Endothelial cell of umbilical vein (primary cell): ENCODE measurements around the gene HK1. TPM values are rescaled to one million over a fixed set of nuclear protein-coding genes. Genes with fewer than 3 reads are reported as not detected.

Experiments used
- BruUV-seq: library from RNA; stranded (reverse); fragments of 400-500 nt; replicated peaks from 2 replicates; lab custom pipeline; 2021; lab: Mats Ljungman, UMichigan
- CTCF ChIA-PET: fragments of 300-600, 350-600 bp; sonication (Branson Sonifier 250); formaldehyde crosslinking; loops from one replicate; lab custom pipeline; 2021; ENCODE audit warnings: antibody characterized with exemption, inconsistent platforms; lab: Charles Lee
- POLR2A ChIA-PET: fragments of 300-600, 350-600 bp; sonication (Branson Sonifier 250); formaldehyde crosslinking; loops from one replicate; lab custom pipeline; 2021; ENCODE audit warnings: antibody characterized with exemption, inconsistent platforms; lab: Charles Lee
- DNase-seq: peaks from one replicate; pipeline ENCODE4 v3.0.0-alpha.2; 2011; ENCODE audit warnings: low read depth, low spot score
- FAIRE-seq: peaks from 2 replicates; lab custom pipeline; 2011; peaks lifted over from hg19 to GRCh38; lab: Jason Lieb, UNC
- H2AFZ ChIP-seq: 2 replicates; pipeline ENCODE4 v1.6.0; 2012; ENCODE audit warnings: low read depth, low read length, control low read depth, inconsistent platforms
- H3K27ac ChIP-seq: 2 replicates; pipeline ENCODE4 v1.5.1; 2011; ENCODE audit warnings: low read depth, mild to moderate bottlenecking, control low read depth, low read length, moderate library complexity; ENCODE audit not compliant: insufficient read depth
- H3K27me3 ChIP-seq, 2 experiments: 2 replicates each; pipeline versions ENCODE4 v1.6.0 to v1.6.1; 2011; ENCODE audit warnings: low read length in 2 of 2, mixed read lengths in 1 of 2; ENCODE audit not compliant: control insufficient read depth in 2 of 2, insufficient read depth in 2 of 2
- H3K36me3 ChIP-seq, 2 experiments: 2 replicates in 1 of 2; 3 replicates in 1 of 2; pipeline ENCODE4 v1.5.1; 2011; ENCODE audit warnings: low read length in 2 of 2, mild to moderate bottlenecking in 1 of 2, moderate library complexity in 1 of 2; ENCODE audit not compliant: control insufficient read depth in 2 of 2, insufficient read depth in 2 of 2; ENCODE audit errors: extremely low read depth in 1 of 2
- H3K4me1 ChIP-seq: 3 replicates; pipeline ENCODE4 v1.5.1; 2011; ENCODE audit warnings: mild to moderate bottlenecking, low read length; ENCODE audit not compliant: control insufficient read depth, insufficient read depth; ENCODE audit errors: extremely low read depth
- H3K4me2 ChIP-seq: 2 replicates; pipeline ENCODE4 v1.6.1; 2011; ENCODE audit warnings: low read length, control low read depth, mixed read lengths; ENCODE audit not compliant: insufficient read depth
- H3K4me3 ChIP-seq, 3 experiments: fragments of 200-600 bp in 1 of 3; sonication (generic), shearing (Covaris generic) in 1 of 3; replicated peaks in 1 of 3; 2 replicates each; pipeline ENCODE4 v1.5.1; 2011 to 2016; ENCODE audit warnings: control low read depth in 3 of 3, low read length in 3 of 3, mild to moderate bottlenecking in 2 of 3, inconsistent platforms in 1 of 3, low read depth in 1 of 3, moderate library complexity in 1 of 3; ENCODE audit not compliant: insufficient read depth in 1 of 3
- H3K79me2 ChIP-seq: 2 replicates; pipeline ENCODE4 v1.6.0; 2012; ENCODE audit warnings: low read length, inconsistent platforms; ENCODE audit not compliant: control insufficient read depth, insufficient read depth
- H3K9ac ChIP-seq: replicated peaks from 2 replicates; pipeline ENCODE3; 2011; ENCODE audit warnings: low read length, control low read depth; ENCODE audit not compliant: insufficient read depth; ENCODE audit errors: extremely low read depth
- H3K9me1 ChIP-seq: replicated peaks from 3 replicates; pipeline ENCODE4 v1.6.0; 2011; ENCODE audit warnings: mild to moderate bottlenecking, low read length; ENCODE audit not compliant: control insufficient read depth, insufficient read depth; ENCODE audit errors: extremely low read depth
- H3K9me3 ChIP-seq: replicated peaks from 2 replicates; pipeline ENCODE4 v1.5.1; 2012; ENCODE audit warnings: low read length, inconsistent platforms; ENCODE audit not compliant: control insufficient read depth, insufficient read depth
- H4K20me1 ChIP-seq: replicated peaks from 2 replicates; pipeline ENCODE3; 2011; ENCODE audit warnings: mild to moderate bottlenecking, low read length; ENCODE audit not compliant: control insufficient read depth, insufficient read depth; ENCODE audit errors: extremely low read depth
- EZH2 ChIP-seq: IDR thresholded peaks from 2 replicates; pipeline ENCODE4 v1.6.1; 2012; ENCODE audit warnings: borderline replicate concordance, low read depth, mild to moderate bottlenecking, moderate library complexity, low read length, inconsistent platforms; ENCODE audit not compliant: severe bottlenecking
- FOS ChIP-seq: IDR thresholded peaks from 2 replicates; pipeline ENCODE4 v1.6.1; 2011; ENCODE audit warnings: mild to moderate bottlenecking, low read length, moderate library complexity, borderline replicate concordance; ENCODE audit not compliant: insufficient read depth
- GATA2 ChIP-seq: IDR thresholded peaks from 2 replicates; pipeline ENCODE4 v1.7.0; 2011; ENCODE audit warnings: low read depth, mild to moderate bottlenecking, moderate library complexity, mixed read lengths, low read length; ENCODE audit not compliant: insufficient read length, insufficient read depth
- JUN ChIP-seq: IDR thresholded peaks from 2 replicates; pipeline ENCODE4 v1.6.1; 2011; ENCODE audit warnings: borderline replicate concordance, low read depth; ENCODE audit not compliant: insufficient read length, insufficient read depth
- MYC ChIP-seq: IDR thresholded peaks from one replicate; pipeline ENCODE4 v1.6.1; 2011; ENCODE audit warnings: mild to moderate bottlenecking, low read depth, low read length
- POLR2A ChIP-seq: IDR thresholded peaks from 2 replicates; pipeline ENCODE4 v1.6.1; 2012; ENCODE audit warnings: low read depth, mild to moderate bottlenecking, control low read depth, low read length
- POLR2AphosphoS5 ChIP-seq: IDR thresholded peaks from 2 replicates; pipeline ENCODE4 v1.6.1; 2012; ENCODE audit warnings: low read depth, mild to moderate bottlenecking, control low read depth, low read length, moderate library complexity; ENCODE audit not compliant: insufficient read depth
- dilution Hi-C: fragments of 300-500 bp; cut with MboI; formaldehyde crosslinking; loops from one replicate; pipeline ENCODE4 v1.15.0; 2019; ENCODE audit warnings: low sequenced_read_pairs; ENCODE audit not compliant: extremely low pct_ligation_motif_present
- intact Hi-C: fragments of 100-400 bp; cut with micrococcal nuclease; formaldehyde crosslinking; loops from one replicate; pipeline ENCODE4 v1.10.0; 2022
- polyA plus RNA-seq, 4 experiments: library from polyadenylated mRNA; depleted of rRNA in 3 of 4; stranded (reverse) in 3 of 4; unstranded in 1 of 4; fragments of >200 nt; gene quantifications; 2 replicates each; pipeline versions ENCODE4 v1.2.1 to v1.2.3, GENCODE V29; 2011 to 2012; ENCODE audit warnings: missing spikeins in 1 of 4
- total RNA-seq: library from RNA; stranded (reverse); gene quantifications from 2 replicates; pipeline ENCODE4 v1.2.3, GENCODE V29; 2021
- TF ChIP-seq, protein P1 (sequence below), 2 donors: IDR thresholded peaks; 1 replicate in 1 of 2; 2 replicates in 1 of 2; pipeline ENCODE4 v1.5.1; 2011; ENCODE audit warnings: low read length in 2 of 2, mild to moderate bottlenecking in 2 of 2, moderate library complexity in 2 of 2, control low read depth in 1 of 2, inconsistent platforms in 1 of 2, low read depth in 1 of 2; ENCODE audit not compliant: insufficient read depth in 1 of 2; ENCODE audit errors: extremely low read depth in 1 of 2
- TF ChIP-seq, protein P2 (sequence below): IDR thresholded peaks from 2 replicates; pipeline ENCODE4 v1.6.1; 2011; ENCODE audit not compliant: insufficient read depth, insufficient read length

The HK1 gene
- total and polyA plus RNA-seq, 2 donors (not counting 3 experiments of a cell fraction or from before 2014, with no cell fraction given) = 50.8 to 121 TPM

DNA sequence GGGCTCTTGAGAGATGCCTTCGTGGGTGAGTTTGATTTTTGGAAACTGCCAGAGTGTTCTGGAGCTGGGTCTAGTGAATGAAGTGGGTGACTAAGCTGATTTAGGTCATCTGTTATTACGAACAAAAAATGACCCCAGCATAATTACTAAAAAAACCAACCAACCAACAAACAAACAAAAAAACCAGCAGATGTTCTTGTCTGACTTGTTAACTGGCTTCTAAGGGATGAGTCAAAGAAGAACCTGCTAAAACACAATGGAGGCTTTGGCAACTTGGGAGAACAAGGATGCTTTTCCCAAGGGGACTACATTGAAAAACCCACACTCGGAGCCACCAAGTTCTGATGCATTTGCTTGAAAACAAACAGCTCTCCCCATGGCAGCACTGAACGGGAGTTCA lies 126.9 kb downstream of the HK1 start:
- Histone ChIP-seq H3K27ac (no peak overlapping the region), H3K4me1 (peaks cover 11% of the 10 kb centered on the region)

More for the DNA sequence above, 126.9 kb downstream of the HK1 start:
- Histone ChIP-seq H3K4me3 (no peak overlapping the region), H3K9me1 (no peaks in the 10 kb centered on the region), H2AFZ (no peak overlapping the region), H4K20me1 (no peaks in the 10 kb centered on the region), H3K79me2 (no peaks in the 10 kb centered on the region), H3K4me2 (no peak overlapping the region), H3K36me3 (peaks cover 5 to 6% of the 10 kb centered on the region in 2 experiments), H3K9me3 (no peaks in the 10 kb centered on the region), H3K9ac (no peak overlapping the region), H3K27me3 (no peaks in the 10 kb centered on the region)
- TF ChIP-seq, protein P1, sequence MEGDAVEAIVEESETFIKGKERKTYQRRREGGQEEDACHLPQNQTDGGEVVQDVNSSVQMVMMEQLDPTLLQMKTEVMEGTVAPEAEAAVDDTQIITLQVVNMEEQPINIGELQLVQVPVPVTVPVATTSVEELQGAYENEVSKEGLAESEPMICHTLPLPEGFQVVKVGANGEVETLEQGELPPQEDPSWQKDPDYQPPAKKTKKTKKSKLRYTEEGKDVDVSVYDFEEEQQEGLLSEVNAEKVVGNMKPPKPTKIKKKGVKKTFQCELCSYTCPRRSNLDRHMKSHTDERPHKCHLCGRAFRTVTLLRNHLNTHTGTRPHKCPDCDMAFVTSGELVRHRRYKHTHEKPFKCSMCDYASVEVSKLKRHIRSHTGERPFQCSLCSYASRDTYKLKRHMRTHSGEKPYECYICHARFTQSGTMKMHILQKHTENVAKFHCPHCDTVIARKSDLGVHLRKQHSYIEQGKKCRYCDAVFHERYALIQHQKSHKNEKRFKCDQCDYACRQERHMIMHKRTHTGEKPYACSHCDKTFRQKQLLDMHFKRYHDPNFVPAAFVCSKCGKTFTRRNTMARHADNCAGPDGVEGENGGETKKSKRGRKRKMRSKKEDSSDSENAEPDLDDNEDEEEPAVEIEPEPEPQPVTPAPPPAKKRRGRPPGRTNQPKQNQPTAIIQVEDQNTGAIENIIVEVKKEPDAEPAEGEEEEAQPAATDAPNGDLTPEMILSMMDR (IDR thresholded peaks at IDR 0.05; ENCODE audit: extremely low read depth in 1 of 2, insufficient read depth in 1 of 2, low read depth in 1 of 2, low read length in 2 of 2) = no peak
- TF ChIP-seq POLR2A (no peak), GATA2 (no peak), EZH2 (no peak), POLR2AphosphoS5 (no peak), FOS (no peak), MYC (no peak), JUN (no peak)
- TF ChIP-seq, protein P2, sequence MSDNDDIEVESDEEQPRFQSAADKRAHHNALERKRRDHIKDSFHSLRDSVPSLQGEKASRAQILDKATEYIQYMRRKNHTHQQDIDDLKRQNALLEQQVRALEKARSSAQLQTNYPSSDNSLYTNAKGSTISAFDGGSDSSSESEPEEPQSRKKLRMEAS = no peak
- ChIA-PET CTCF (interaction anchor here (1.2 to 4.1 kb wide), 3 partner anchors 12 to 232 kb away, joined by 3 to 52 read pairs (median 21); no protein-coding TSS in a partner anchor), POLR2A (no interaction called here)
- no peak for FAIRE-seq
- no peak for DNase-seq
- dilution Hi-C loops = no loop called here
- intact Hi-C loops = no loop called here
- no TSS peak for BruUV-seq
